VCaP (cell line): Measurements from ENCODE around the gene CDC14A.
"Not testable (repeated sequence)": the region's sequence is repeated elsewhere in the genome, so short reads cannot be mapped to it uniquely, and the experiment has no call there.

Source experiments
- H3K27ac ChIP-seq: fragments of 450-650 bp; 2 replicates; pipeline ENCODE4 v1.5.1; 2017
- CTCF ChIP-seq: fragments of 450-650 bp; conservative IDR thresholded peaks from 2 replicates; pipeline ENCODE4 v1.5.1; 2017; ENCODE audit warnings: mild to moderate bottlenecking, moderate library complexity

CDC14A gene

DNA sequence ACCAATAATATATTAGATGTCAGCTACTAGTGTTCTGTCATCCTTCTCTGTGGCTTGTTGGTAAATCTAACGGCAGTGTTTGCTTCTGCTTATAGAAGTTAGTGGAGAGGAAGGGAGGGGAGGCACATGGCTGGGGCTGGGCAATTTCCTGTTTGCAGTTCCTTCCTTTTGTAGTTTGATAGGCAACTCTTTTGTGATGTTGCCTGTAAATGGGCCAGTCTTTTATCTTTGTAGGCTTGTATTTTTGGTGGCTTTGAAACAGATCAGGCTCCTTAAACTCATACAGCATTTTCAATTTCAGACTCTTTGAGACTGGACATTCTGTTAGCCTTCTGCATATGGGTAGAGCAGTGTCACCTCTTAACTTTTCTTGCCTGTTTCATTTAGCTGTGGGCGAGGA lies 48.1 kb downstream of the CDC14A start:
- peak overlapping the region; percentile 12 for H3K27ac ChIP-seq
- TF ChIP-seq CTCF = no peak

DNA sequence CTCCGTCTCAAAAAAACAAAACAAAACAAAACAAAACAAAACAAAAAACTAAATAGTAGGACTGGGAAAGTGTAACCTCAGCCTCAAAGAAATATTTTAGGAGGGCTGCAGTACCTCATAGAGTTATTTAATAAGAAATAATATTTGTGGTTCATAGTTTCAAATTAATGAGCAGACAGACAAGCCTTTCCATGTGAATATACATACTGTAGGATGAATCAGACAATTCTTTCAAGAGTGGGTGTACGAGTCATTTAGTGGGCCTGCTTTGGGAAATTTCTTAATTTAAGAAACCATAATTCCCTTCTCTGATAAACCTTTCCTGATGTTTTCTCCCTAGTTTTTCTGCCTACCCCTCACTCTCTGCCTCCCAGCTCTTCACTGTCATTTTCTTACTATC lies 52.5 kb downstream of the CDC14A start:
- H3K27ac ChIP-seq = no peak overlapping the region
- no peak for TF ChIP-seq CTCF

DNA sequence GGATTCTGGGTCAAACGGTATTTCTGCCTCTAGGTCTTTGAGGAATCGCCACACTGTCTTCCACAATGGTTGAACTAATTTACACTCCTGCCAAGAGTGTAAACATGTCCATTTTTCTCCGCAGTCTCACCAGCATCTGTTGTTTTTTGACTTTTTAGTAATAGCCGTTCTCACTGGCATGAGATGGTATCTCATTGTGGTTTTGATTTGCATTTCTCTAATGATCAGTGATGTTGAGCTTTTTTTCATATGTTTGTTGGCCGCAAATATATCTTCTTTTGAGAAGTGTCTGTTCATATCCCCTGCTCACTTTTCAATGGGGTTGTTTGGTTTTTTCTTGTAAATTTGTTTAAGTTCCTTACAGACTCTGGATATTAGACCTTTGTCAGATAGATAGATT lies 53.6 kb downstream of the CDC14A start:
- H3K27ac ChIP-seq = not testable (repeated sequence)

DNA sequence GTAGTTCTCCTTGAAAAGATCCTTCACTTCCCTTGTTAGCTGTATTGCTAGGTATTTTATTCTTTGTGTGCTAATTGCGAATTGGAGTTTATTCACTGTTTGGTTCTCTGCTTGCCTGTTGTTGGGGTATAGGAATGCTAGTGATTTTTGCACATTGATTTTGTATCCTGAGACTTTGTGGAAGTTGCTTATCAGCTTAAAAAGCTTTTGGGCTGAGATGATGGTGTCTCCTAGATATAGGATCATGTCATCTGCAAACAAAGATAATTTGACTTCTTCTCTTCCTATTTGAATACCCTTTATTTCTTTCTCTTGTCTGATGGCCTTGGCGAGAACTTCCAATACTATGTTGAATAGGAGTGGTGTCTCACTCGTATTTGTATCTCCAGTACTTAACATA lies 55.1 kb downstream of the CDC14A start:
- H3K27ac ChIP-seq = not testable (repeated sequence)

GRCh38 chr1:100411019-100411418 lies 58.7 kb downstream of the CDC14A start:
- no peak for TF ChIP-seq CTCF

GRCh38 chr1:100411574-100411973 lies 59.3 kb downstream of the CDC14A start:
- H3K27ac ChIP-seq = peak overlapping the region; percentile 77
- TF ChIP-seq CTCF = no peak

More at GRCh38 chr1:100411019-100411418, 58.7 kb downstream of the CDC14A start:
- no peak overlapping the region for H3K27ac ChIP-seq

- TF ChIP-seq CTCF = no peak
Observed at GRCh38 chr1:100413035-100413434, 60.7 kb downstream of the CDC14A start.

DNA sequence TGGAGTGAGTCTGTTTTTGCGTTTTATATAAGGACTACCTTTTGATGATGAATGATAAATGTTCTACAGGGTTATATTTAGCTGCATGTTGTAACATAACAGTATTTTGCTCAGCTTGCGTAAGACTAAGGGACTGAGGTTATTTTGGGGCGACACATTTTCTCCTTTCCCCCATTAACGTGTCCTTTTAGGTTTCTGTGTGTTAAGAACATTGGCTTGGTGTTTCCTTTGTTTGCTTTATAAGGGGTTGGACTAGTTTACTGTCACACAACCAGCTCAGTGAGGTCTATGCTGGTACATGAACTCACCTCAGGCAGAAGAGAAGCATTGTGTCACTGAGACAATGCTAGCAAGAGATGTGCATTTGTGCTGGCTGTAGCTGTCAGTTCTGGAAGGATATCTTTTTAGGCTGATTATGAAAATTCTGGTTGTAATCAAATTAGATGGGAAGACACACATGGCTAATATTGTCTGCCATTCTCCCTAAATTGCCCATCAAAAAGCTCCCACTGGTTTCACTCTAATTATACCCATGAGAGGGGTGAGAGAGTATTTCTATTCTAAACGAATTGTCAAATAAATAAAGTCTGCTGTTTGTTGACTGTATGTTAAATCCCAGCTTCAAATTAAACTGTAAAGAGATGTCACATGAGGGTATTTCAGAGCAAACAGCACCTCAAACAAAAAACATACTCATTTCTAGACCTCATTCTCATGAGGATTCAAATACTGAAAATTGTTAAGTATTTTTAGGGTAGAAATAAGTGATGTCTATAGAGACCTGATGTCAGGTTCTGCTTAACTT lies 62.6 kb downstream of the CDC14A start:
- H3K27ac ChIP-seq = peak overlapping the region; percentile 77
- no peak for TF ChIP-seq CTCF

More at GRCh38 chr1:100413035-100413434, 60.7 kb downstream of the CDC14A start:
- peak overlapping the region; percentile 77 for H3K27ac ChIP-seq

DNA sequence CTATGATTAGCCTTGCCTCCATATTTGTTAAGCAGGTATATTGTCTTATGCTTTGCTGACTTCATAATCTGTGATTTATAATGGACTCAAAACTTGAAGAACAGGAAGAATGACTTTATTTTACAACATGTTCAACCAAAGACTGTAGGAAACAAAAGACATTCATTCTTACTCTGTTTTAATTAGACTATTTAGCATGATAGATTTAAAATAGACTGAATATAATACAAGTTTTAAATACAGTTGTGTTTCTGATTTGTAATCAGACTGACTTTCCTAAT lies 63.1 kb downstream of the CDC14A start:
- no peak for TF ChIP-seq CTCF
- peak overlapping the region; percentile 77 for H3K27ac ChIP-seq
